H1 (cell line): ENCODE data around the gene RNF214. TPM values are rescaled to one million over a fixed set of nuclear protein-coding genes. Genes with fewer than 3 reads are reported as not detected.

Source experiments
- CTCF ChIA-PET: fragments of 300-600 bp; sonication (Branson Sonifier 250); formaldehyde crosslinking; loops from one replicate; lab custom pipeline; 2021; ENCODE audit not compliant: partially characterized antibody; lab: Charles Lee
- POLR2A ChIA-PET: fragments of 300-600 bp; sonication (Branson Sonifier 250); formaldehyde crosslinking; loops from one replicate; lab custom pipeline; 2021; ENCODE audit warnings: inconsistent platforms; ENCODE audit not compliant: partially characterized antibody; lab: Charles Lee
- DNase-seq, 2 experiments: peaks; one replicate each; pipeline versions ENCODE4 v3.0.0 to v3.0.0-alpha.2; 2010 to 2022; ENCODE audit warnings: low spot score in 2 of 2, low read depth in 1 of 2, mixed read lengths in 1 of 2
- FAIRE-seq: peaks from 2 replicates; lab custom pipeline; 2011; peaks lifted over from hg19 to GRCh38; lab: Jason Lieb, UNC
- H2AFZ ChIP-seq: 2 replicates; pipeline ENCODE4 v1.8.1; 2012; ENCODE audit warnings: low read length, inconsistent platforms
- H2AK5ac ChIP-seq: 2 replicates; pipeline ENCODE4 v1.6.1; 2013; ENCODE audit warnings: low read depth, low read length
- H2BK120ac ChIP-seq: replicated peaks from 2 replicates; pipeline ENCODE3; 2013; ENCODE audit warnings: low read depth, low read length, inconsistent platforms
- H2BK12ac ChIP-seq: 2 replicates; pipeline ENCODE4 v1.6.1; 2013; ENCODE audit warnings: low read depth, low read length
- H2BK15ac ChIP-seq: 2 replicates; pipeline ENCODE4 v1.6.1; 2013; ENCODE audit warnings: low read length
- H2BK20ac ChIP-seq: 2 replicates; pipeline ENCODE4 v1.6.1; 2013; ENCODE audit warnings: low read length
- H2BK5ac ChIP-seq: 2 replicates; pipeline ENCODE4 v1.6.1; 2013; ENCODE audit warnings: low read depth, low read length
- H3K14ac ChIP-seq: 2 replicates; pipeline ENCODE4 v1.6.1; 2013; ENCODE audit warnings: inconsistent platforms; ENCODE audit not compliant: insufficient read length
- H3K18ac ChIP-seq: 2 replicates; pipeline ENCODE4 v1.6.1; 2013; ENCODE audit warnings: low read length; ENCODE audit errors: extremely low read depth
- H3K23ac ChIP-seq: 2 replicates; pipeline ENCODE4 v1.6.1; 2013; ENCODE audit warnings: inconsistent platforms; ENCODE audit not compliant: insufficient read length
- H3K23me2 ChIP-seq: 2 replicates; pipeline ENCODE4 v1.6.1; 2013; ENCODE audit warnings: low read depth, low read length
- H3K27ac ChIP-seq: 2 replicates; pipeline ENCODE4 v1.6.1; 2011; ENCODE audit warnings: low read depth, low read length, inconsistent platforms
- H3K27me3 ChIP-seq, 4 experiments: replicated peaks in 1 of 4; 1 replicate in 1 of 4; 2 replicates in 3 of 4; pipeline versions ENCODE4 v1.6.1 to v1.8.1; 2011 to 2013; ENCODE audit warnings: low read length in 3 of 4, mild to moderate bottlenecking in 3 of 4, inconsistent platforms in 2 of 4, mixed read lengths in 2 of 4, moderate library complexity in 1 of 4; ENCODE audit not compliant: control insufficient read depth in 3 of 4, insufficient read depth in 3 of 4; ENCODE audit errors: extremely low read depth in 1 of 4
- H3K36me3 ChIP-seq, 4 experiments: 2 replicates each; pipeline versions ENCODE4 v1.6.1 to v1.8.1; 2011 to 2013; ENCODE audit warnings: mild to moderate bottlenecking in 4 of 4, low read length in 3 of 4, moderate library complexity in 2 of 4, control low read depth in 1 of 4, inconsistent platforms in 1 of 4; ENCODE audit not compliant: insufficient read depth in 4 of 4, control insufficient read depth in 2 of 4
- H3K4ac ChIP-seq: replicated peaks from 2 replicates; pipeline ENCODE3; 2013; ENCODE audit warnings: low read length, low read depth, mixed read lengths, inconsistent platforms; ENCODE audit not compliant: insufficient read length
- H3K4me1 ChIP-seq, 4 experiments: replicated peaks in 1 of 4; 1 replicate in 1 of 4; 2 replicates in 3 of 4; pipeline versions ENCODE4 v1.6.1 to v1.8.1; 2011 to 2013; ENCODE audit warnings: low read length in 3 of 4, inconsistent platforms in 2 of 4, mixed read lengths in 1 of 4; ENCODE audit not compliant: insufficient read depth in 4 of 4, control insufficient read depth in 3 of 4
- H3K4me2 ChIP-seq, 2 experiments: 2 replicates each; pipeline versions ENCODE4 v1.6.1 to v1.8.1; 2011 to 2013; ENCODE audit warnings: low read depth in 2 of 2, low read length in 2 of 2, control low read depth in 1 of 2, inconsistent platforms in 1 of 2, mild to moderate bottlenecking in 1 of 2; ENCODE audit not compliant: insufficient read depth in 1 of 2
- H3K4me3 ChIP-seq, 4 experiments: fragments of 200-600, 300-600 bp in 1 of 4; sonication (generic), shearing (Covaris generic), sonication (Bioruptor Twin) in 1 of 4; 2 replicates each; pipeline versions ENCODE4 v1.5.1 to v1.8.1; 2011 to 2016; ENCODE audit warnings: low read length in 4 of 4, low read depth in 3 of 4, control low read depth in 2 of 4, inconsistent platforms in 2 of 4, mild to moderate bottlenecking in 2 of 4, mixed read lengths in 1 of 4, moderate library complexity in 1 of 4; ENCODE audit not compliant: insufficient read depth in 2 of 4; ENCODE audit errors: extremely low read depth in 1 of 4
- H3K56ac ChIP-seq: replicated peaks from 2 replicates; pipeline ENCODE3; 2013; ENCODE audit warnings: low read depth, mild to moderate bottlenecking, mixed read lengths, low read length, inconsistent platforms; ENCODE audit not compliant: insufficient read length
- H3K79me1 ChIP-seq: 2 replicates; pipeline ENCODE4 v1.6.1; 2013; ENCODE audit warnings: low read depth, low read length, control low read depth
- H3K79me2 ChIP-seq, 2 experiments: 2 replicates each; pipeline versions ENCODE4 v1.6.1 to v1.8.1; 2012 to 2013; ENCODE audit warnings: low read length in 2 of 2, mild to moderate bottlenecking in 2 of 2, inconsistent platforms in 1 of 2; ENCODE audit not compliant: insufficient read depth in 2 of 2, control insufficient read depth in 1 of 2
- H3K9ac ChIP-seq, 4 experiments: replicated peaks in 1 of 4; 1 replicate in 1 of 4; 2 replicates in 3 of 4; pipeline versions ENCODE4 v1.6.1 to v1.8.1; 2011 to 2013; ENCODE audit warnings: low read depth in 3 of 4, low read length in 3 of 4, control low read depth in 2 of 4, mild to moderate bottlenecking in 2 of 4, moderate library complexity in 2 of 4, inconsistent platforms in 1 of 4; ENCODE audit errors: extremely low read depth in 1 of 4
- H3K9me3 ChIP-seq, 2 experiments: 2 replicates each; pipeline versions ENCODE4 v1.6.1 to v1.8.1; 2012 to 2013; ENCODE audit warnings: mild to moderate bottlenecking in 2 of 2, moderate library complexity in 2 of 2, control low read depth in 1 of 2, inconsistent platforms in 1 of 2, low read depth in 1 of 2, low read length in 1 of 2, mixed read lengths in 1 of 2; ENCODE audit not compliant: insufficient read depth in 2 of 2
- H4K20me1 ChIP-seq, 2 experiments: replicated peaks in 1 of 2; 2 replicates each; pipeline versions ENCODE3 to v1.8.1; 2011 to 2013; ENCODE audit warnings: inconsistent platforms in 2 of 2, low read length in 2 of 2, mild to moderate bottlenecking in 1 of 2; ENCODE audit not compliant: insufficient read depth in 2 of 2, control insufficient read depth in 1 of 2
- H4K5ac ChIP-seq: 2 replicates; pipeline ENCODE4 v1.6.1; 2013; ENCODE audit warnings: low read length, low read depth, mixed read lengths, inconsistent platforms; ENCODE audit not compliant: insufficient read length
- H4K8ac ChIP-seq: 2 replicates; pipeline ENCODE4 v1.8.0; 2013; ENCODE audit warnings: mild to moderate bottlenecking, moderate library complexity, low read length, inconsistent platforms; ENCODE audit not compliant: insufficient read depth; ENCODE audit errors: extremely low read depth
- H4K91ac ChIP-seq: replicated peaks from 2 replicates; pipeline ENCODE3; 2013; ENCODE audit warnings: low read length, mixed read lengths, inconsistent platforms; ENCODE audit not compliant: insufficient read length
- CHD1 ChIP-seq: IDR thresholded peaks from 2 replicates; pipeline ENCODE4 v1.6.1; 2012; ENCODE audit warnings: low read depth, low read length, improper control_type of control experiment
- EZH2 ChIP-seq: fragments of 200-600 bp; sonication (generic); IDR thresholded peaks from 2 replicates; pipeline ENCODE4 v1.7.1; 2012; ENCODE audit warnings: low read depth, mild to moderate bottlenecking, moderate library complexity, low read length, inconsistent platforms; ENCODE audit not compliant: severe bottlenecking
- HDAC6 ChIP-seq: IDR thresholded peaks from one replicate; pipeline ENCODE4 v1.7.1; 2012; ENCODE audit warnings: low read depth, mild to moderate bottlenecking, inconsistent platforms, low read length, moderate library complexity
- MAFK ChIP-seq: IDR thresholded peaks from 2 replicates; pipeline ENCODE4 v1.6.1; 2012; ENCODE audit warnings: low read depth, mild to moderate bottlenecking, improper control_type of control experiment, low read length
- NRF1 ChIP-seq: IDR thresholded peaks from 2 replicates; pipeline ENCODE4 v1.6.1; 2011; ENCODE audit warnings: mild to moderate bottlenecking, low read depth, low read length, improper control_type of control experiment
- POLR2A ChIP-seq, 2 experiments: IDR thresholded peaks; 1 replicate in 1 of 2; 2 replicates in 1 of 2; pipeline ENCODE4 v1.6.1; 2011; ENCODE audit warnings: low read depth in 2 of 2, low read length in 2 of 2, mild to moderate bottlenecking in 2 of 2; ENCODE audit errors: control extremely low read depth in 1 of 2
- YY1 ChIP-seq: IDR thresholded peaks from 2 replicates; pipeline ENCODE4 v1.6.1; 2011; ENCODE audit warnings: low read depth, mild to moderate bottlenecking, low read length
- WGBS, 2 experiments: shearing (Covaris generic) in 1 of 2; methylation state at CpG; one replicate each; pipeline versions ENCODE4 v1.1.6 to v1.1.7; 2013 to 2015; ENCODE audit warnings: low lambda C conversion rate in 2 of 2, mixed read lengths in 2 of 2, inconsistent platforms in 1 of 2, low coverage in 1 of 2, missing lambda C conversion rate in 1 of 2; ENCODE audit not compliant: insufficient replicate concordance in 2 of 2, insufficient coverage in 1 of 2, insufficient read length in 1 of 2; ENCODE audit errors: extremely low coverage in 1 of 2, missing lambda C conversion rate in 1 of 2; 5-methylcytosine and 5-hydroxymethylcytosine counted together
- polyA plus RNA-seq, 7 experiments: library from polyadenylated mRNA; depleted of rRNA in 3 of 7; stranded (reverse) in 5 of 7; unstranded in 2 of 7; fragments of >200 nt in 5 of 7; fragments of 200-250 nt in 2 of 7; gene quantifications; 1 replicate in 5 of 7; 2 replicates in 1 of 7; 4 replicates in 1 of 7; pipeline versions ENCODE4 v1.2.1 to v1.2.3, GENCODE V29; 2011 to 2013; ENCODE audit warnings: missing spikeins in 2 of 7, mixed read lengths in 2 of 7
- total RNA-seq: library from RNA; stranded (reverse); fragmentation: NEBNext Ultra II Directional; extraction: Animal tissue kit (Norgen Biotek cat#: 25700); gene quantifications from 2 replicates; pipeline ENCODE4 v1.2.1, GENCODE V29; 2021

Gene RNF214
- total and polyA plus RNA-seq, 2 of the 8 experiments (the other 6 are each of a cell fraction or from before 2014, with no cell fraction given): 34.9 to 35.6 TPM

DNA sequence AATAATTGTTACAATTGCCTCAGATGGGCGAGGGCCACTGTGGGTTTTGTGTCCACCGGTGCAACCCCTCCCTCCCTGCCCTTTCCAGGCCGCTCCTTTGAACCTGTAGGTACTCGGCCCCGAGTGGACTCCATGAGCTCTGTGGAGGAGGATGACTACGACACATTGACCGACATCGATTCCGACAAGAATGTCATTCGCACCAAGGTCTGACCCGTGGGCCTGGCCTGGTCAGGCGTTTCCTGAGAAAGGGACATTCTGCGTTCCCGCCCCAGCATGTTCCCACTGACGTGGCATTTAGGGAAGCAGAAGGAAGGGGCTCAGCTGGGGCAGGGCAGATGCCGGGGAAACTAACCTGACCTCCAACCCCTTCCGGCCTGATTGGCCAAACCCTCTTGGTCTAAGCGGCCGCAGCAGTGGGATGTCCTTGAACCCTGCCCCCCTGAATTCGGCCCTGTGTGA lies 43.8 kb upstream of the RNF214 start:
- Histone ChIP-seq H3K23me2 (no peaks in the 10 kb centered on the region), H3K4me1 (no peaks in the 10 kb centered on the region), H2BK120ac (no peak overlapping the region), H2AFZ (no peak overlapping the region), H4K8ac (no peak overlapping the region), H3K79me1 (no peaks in the 10 kb centered on the region), H3K79me2 (no peaks in the 10 kb centered on the region), H2AK5ac (no peak overlapping the region), H3K14ac (no peak overlapping the region), H3K27me3 (no peaks in the 10 kb centered on the region), H3K4me3 (no peak overlapping the region), H3K9me3 (no peaks in the 10 kb centered on the region), H2BK15ac (no peak overlapping the region), H3K56ac (no peak overlapping the region), H3K4me2 (no peak overlapping the region), H2BK5ac (no peak overlapping the region), H3K4ac (no peak overlapping the region), H4K91ac (no peak overlapping the region), H2BK12ac (no peak overlapping the region), H3K9ac (no peak overlapping the region), H3K23ac (no peak overlapping the region), H4K20me1 (peaks cover 0 to 2% of the 10 kb centered on the region in 2 experiments), H3K36me3 (peaks cover 0 to 11% (median 2%) of the 10 kb centered on the region in 4 experiments; a peak in 3 of 8 replicates), H3K18ac (no peak overlapping the region), H3K27ac (no peak overlapping the region), H2BK20ac (no peak overlapping the region), H4K5ac (no peak overlapping the region)
- DNase-seq (no peak), FAIRE-seq (no peak)
- TF ChIP-seq YY1 (no peak), NRF1 (no peak), MAFK (no peak), EZH2 (no peak), CHD1 (no peak), HDAC6 (no peak), POLR2A (IDR thresholded peaks at IDR 0.05; ENCODE audit: control extremely low read depth in 1 of 2, low read depth in 2 of 2, low read length in 2 of 2) (no peak)
- POLR2A ChIA-PET: interaction anchor here (1.5 to 12.6 kb wide), 2 partner anchors 13 to 34 kb away, joined by 4 to 153 read pairs; partner anchors contain the start of gene TAGLN
- WGBS, 2 experiments: 87% methylated on average over 20 of the region's 20 CpGs; no CpG with 5 or more reads in 1 of the 2 experiments
- CTCF ChIA-PET: interaction anchor here (14.0 to 18.7 kb wide), 2 partner anchors 10 to 34 kb away, joined by 249 to 449 read pairs; partner anchors contain the start of genes PCSK7, RNF214 and TAGLN
